Stimulated activated CD4-positive, alpha-beta T cell treated with anti-CD3 and anti-CD28 coated beads, Interleukin-4, amount 100 ng/mL, for 1 hour (primary cell): ENCODE results near the gene OS9.
"Not testable (repeated sequence)": the region's sequence is repeated elsewhere in the genome, so short reads cannot be mapped to it uniquely, and the experiment has no call there.

ENCODE experiments used
- DNase-seq: peaks from one replicate; pipeline ENCODE4 v3.0.0-alpha.2; 2020

OS9 gene

DNA sequence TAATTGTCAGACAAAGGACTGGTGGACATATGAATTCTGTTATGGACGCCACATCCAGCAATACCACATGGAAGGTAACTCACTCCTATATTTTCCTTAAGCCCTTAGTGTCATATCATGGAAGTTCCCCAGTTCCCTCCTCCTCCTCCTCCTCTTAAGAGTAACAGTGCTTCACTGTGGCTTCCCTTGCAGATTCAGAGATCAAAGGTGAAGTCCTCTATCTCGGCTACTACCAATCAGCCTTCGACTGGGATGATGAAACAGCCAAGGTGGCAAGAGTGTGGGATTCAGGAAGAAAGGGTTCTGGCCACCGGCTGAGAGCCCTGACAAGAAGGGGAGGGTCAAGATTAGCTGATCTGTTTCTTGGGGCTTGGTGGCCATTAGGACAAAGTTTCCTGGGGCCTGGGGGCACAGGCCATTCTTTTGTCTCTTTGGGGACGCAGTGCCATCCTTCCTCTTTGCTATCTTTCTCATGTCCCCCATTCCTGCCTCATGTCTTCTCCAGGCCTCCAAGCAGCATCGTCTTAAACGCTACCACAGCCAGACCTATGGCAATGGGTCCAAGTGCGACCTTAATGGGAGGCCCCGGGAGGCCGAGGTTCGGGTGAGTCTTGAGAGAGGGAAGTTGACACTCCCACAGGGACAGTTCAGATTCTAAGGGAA is 2.0 kb downstream of the OS9 start:
- DNase-seq, result no peak

DNA sequence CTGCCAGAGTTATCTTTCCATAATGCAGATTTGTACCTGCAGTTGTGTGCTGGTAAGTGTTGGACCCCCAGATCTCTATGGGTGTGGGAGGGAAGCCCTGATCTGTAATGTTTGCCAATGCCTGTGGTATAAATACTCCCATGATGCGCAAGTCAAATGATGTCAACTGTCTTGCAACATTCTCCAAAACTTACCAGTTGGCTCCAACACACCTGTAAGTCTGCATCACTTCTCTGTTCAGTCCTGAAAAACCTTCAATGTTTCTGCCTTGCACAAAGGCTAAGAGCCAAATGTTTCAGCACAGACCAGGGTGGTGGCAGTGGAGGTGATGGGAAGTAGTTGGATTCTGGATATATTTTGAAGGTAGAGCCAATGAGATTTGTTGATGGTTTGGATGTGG is 3.1 kb downstream of the OS9 start:
- DNase-seq, result no peak

DNA sequence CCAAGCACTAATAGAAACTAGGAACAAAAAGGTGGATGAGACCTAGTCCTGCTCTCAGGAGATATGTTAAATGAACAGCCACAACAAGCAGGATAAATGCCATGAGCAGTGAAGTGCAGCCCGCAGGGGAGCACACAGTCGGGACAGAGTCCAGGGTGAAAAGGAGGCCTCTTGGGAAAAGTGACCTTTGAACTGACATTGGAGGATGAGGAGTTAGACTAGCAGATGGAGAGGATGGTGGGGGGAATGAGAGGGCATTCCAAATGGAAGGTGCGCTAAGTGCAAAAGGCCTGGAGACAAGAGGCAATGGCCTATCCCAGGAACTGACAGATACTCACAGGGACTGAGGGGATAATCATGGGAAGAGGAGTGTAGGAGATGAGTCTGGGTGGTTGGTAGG is 4.5 kb downstream of the OS9 start:
- DNase-seq, result no peak

DNA sequence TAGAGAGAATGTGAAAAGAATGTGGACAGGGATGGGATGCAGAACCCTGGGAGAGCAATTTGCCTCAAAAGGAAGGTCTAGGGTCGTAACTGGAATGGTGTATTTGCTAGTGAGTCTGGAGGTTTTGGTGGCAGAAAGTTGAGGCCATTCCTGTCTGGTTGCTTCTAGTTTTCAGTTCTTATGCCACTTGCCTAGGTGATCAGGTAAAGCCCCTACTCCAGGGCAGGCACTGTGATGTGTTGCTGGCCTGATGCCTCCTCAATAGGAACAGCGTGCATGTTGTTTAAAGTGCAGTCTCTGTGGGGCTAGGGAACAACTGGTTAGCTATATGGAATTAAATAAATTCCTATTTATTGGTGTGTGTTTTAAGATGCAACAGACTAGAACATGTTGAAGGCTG is 6.4 kb downstream of the OS9 start:
- DNase-seq, result no peak

DNA sequence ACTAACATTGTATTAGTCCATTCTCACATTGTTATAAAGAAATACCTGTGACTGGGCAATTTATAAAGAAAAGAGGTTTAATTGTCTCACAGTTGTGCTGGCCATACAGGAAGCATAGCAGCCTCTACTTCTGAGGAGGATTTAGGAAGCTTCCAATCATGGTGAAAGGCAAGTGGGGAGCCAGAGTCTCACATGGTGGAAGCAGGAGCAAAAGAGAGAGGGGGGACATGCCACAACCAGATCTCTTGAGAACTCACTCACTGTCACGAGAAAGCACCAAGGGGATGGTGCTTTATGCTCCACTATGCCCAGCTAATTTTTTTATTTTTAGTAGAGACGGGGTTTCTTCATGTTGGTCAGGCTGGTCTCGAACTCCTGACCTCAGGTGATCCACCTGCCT is 13.3 kb downstream of the OS9 start:
- DNase-seq, result no peak

DNA sequence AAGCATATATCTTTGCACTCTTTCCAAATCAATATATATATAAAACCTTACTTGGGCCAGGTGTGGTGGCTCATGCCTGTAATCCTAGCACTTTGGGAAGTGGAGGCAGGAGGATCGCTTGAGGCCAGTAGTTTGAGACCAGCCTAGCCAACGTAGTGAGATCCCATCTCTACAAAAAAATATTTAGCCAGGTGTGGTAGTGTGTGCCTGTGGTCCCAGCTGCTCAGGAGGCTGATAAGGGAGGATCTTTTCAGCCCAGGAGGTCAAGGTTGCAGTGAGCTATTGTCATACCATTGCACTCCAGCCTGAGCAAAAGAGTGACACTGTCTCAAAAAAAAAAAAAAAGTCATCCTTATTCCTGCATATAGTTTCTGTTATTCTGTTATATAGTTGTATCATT is 14.4 kb downstream of the OS9 start:
- no peak for DNase-seq

DNA sequence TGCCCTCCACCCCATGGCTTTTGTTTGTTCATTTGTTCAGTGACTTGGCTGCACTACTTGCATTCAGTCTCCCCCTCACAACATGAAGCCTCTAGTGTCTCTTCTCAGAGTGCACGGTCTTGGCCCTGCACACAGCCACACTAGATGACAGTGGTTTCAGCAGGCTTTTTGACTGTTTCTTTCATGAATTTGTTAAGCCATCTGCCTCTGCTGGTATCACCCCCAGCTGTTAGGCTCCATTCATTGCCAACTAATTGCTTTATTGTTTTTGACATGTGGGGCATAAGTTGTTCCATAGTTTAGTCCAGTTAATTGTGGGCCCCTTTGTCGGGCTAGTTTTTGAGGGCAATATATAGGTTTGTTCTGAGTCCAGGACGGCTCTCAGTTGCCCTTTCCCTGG is 18.8 kb downstream of the OS9 start:
- DNase-seq, result no peak

DNA sequence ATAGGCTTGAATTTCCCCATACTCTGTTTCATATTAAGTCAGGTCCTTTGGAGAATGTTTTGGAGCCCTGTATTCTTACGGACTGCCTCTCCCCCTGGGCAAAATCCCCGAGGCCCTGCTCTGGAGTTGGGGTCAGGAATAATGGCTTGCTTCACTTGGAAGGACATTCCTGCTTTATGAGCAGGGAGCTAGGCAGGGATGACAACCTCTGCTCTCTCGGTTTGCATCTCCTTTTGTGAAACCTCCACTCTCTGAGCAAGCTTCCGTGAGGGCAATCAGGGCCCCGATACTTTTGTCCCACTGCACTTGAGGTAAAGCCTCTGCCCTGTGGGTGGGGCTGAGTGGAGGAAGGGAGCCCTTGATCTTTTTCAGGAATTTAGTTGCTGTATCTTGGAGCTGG is 19.3 kb downstream of the OS9 start:
- DNase-seq, result no peak

DNA sequence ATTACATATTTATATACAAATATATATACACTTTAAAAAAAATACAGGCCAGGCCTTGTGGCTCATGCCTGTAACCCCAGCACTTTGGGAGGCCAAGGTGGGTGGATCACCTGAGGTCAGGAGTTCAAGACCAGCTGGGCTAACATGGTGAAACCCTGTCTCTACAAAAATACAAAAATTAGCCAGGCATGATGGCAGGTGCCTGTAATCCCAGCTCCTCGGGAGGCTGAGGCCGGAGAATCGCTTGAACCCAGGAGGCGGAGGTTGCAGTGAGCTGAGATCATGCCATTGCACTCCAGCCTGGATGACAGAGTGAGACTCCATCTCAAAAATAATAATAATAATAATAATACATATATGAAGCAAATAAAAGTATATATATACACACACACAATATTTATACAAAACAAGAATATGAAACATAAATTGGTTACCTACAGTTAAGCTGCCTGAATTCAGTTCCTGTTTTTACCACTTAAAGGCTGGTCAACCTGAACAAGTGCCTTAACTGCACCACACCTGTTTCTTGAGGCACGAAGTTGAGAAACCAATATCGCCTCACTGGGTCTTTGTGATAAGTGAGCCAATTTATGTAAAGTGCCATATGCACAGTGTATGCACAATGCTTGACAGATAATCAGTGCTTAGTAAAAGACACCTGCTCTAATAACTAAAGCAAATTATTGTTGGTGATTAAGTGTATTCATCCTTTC is 21.3 kb downstream of the OS9 start:
- DNase-seq, result not testable (repeated sequence)

DNA sequence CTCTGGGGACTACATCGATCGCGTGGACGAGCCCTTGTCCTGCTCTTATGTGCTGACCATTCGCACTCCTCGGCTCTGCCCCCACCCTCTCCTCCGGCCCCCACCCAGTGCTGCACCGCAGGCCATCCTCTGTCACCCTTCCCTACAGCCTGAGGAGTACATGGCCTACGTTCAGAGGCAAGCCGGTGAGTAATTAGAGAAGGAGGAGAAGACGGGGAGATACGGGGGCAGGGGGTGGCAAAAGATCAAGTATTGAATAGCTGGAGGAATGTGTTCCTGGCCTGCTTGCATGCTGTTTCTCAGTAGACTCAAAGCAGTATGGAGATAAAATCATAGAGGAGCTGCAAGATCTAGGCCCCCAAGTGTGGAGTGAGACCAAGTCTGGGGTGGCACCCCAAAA is 21.9 kb downstream of the OS9 start:
- DNase-seq, result no peak

DNA sequence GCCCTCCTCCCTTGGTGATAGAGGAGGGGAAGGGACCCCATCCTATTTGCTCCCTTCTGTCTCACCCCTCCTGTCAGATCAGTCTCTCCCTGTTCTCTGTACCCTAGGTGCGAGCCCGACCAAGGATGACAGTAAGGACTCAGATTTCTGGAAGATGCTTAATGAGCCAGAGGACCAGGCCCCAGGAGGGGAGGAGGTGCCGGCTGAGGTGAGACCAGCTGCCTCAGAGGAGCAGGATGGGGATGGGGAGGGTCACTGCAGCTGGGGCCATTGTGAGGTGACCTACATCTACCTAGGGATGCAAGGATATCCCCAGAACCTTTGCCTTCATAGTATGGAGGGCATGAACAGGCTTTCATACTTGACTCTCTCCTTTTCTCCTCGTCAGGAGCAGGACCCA is 22.4 kb downstream of the OS9 start:
- DNase-seq, result no peak

DNA sequence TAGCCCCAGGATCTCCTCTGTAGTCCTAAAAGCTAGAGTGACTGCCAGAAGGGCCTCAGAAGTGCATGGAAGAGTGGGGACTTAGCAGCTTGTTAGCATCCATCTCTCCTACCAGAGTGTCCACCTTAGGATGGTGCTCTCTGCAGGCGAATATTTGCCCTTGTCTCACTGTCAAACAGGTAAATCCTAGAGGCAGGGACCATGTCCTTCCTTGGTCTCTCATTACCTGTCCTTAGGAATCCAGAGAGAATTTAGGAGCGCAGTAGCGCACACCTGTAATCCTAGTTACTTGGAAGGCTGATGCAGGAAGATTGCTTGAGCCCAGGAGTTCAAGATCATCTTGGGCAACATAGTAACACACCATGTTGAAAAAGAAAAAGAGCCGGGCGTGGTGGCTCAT is 23.2 kb downstream of the OS9 start:
- no peak for DNase-seq

DNA sequence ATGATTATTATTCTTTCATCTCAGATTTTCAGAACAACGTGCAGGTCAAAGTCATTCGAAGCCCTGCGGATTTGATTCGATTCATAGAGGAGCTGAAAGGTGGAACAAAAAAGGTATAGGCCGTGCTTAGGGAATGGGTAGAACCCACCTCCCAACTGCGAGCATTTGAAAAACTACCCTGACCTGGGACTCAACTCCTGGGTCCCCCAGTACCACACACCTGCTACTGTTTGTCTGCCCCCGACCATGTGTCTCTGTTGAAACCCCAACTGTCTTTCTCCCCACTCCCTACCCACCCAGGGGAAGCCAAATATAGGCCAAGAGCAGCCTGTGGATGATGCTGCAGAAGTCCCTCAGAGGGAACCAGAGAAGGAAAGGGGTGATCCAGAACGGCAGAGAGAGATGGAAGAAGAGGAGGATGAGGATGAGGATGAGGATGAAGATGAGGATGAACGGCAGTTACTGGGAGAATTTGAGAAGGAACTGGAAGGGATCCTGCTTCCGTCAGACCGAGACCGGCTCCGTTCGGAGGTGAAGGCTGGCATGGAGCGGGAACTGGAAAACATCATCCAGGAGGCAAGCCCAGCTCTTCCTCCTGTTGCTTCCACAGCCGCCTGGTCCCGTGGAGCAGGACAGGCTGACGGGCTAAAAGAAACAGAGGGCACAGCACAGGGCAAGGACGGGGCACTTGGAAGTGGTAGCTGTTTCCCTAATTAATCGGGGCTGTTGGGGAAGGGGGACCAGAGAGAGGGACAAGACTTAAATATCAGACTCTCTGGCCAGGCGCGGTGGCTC is 24.1 kb downstream of the OS9 start:
- DNase-seq, result no peak

DNA sequence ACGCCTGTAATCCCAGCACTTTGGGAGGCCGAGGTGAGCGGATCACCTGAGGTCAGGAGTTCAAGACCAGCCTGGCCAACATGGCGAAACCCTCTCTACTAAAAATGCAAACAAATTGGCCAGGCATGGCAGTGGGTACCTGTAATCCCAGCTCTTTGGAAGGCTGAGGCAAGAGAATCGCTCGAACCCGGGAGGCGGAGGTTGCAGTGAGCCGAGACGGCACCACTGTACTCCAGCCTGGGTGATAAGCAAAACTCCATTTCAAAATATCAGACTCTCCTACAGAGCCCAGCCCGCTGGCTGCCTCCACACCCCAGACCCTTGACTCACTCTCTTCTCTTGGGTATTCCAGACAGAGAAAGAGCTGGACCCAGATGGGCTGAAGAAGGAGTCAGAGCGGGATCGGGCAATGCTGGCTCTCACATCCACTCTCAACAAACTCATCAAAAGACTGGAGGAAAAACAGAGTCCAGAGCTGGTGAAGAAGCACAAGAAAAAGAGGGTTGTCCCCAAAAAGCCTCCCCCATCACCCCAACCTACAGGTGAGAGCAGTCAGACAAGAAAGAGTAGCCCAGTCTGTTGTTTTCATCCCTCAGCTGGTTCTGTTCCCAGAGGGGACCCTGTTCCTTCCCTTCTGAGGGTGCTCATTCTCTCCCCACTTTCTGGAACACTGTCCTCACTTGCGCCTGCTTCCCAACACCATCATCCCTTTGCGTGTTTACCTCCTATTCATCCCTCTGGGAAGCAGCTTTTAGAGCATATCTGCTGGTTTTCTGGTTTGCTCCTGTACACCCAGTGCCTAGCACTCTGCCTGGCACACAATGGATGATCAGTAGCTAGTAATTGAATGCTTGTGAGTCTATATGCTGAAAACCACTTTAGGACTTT is 25.0 kb downstream of the OS9 start:
- DNase-seq, result no peak

DNA sequence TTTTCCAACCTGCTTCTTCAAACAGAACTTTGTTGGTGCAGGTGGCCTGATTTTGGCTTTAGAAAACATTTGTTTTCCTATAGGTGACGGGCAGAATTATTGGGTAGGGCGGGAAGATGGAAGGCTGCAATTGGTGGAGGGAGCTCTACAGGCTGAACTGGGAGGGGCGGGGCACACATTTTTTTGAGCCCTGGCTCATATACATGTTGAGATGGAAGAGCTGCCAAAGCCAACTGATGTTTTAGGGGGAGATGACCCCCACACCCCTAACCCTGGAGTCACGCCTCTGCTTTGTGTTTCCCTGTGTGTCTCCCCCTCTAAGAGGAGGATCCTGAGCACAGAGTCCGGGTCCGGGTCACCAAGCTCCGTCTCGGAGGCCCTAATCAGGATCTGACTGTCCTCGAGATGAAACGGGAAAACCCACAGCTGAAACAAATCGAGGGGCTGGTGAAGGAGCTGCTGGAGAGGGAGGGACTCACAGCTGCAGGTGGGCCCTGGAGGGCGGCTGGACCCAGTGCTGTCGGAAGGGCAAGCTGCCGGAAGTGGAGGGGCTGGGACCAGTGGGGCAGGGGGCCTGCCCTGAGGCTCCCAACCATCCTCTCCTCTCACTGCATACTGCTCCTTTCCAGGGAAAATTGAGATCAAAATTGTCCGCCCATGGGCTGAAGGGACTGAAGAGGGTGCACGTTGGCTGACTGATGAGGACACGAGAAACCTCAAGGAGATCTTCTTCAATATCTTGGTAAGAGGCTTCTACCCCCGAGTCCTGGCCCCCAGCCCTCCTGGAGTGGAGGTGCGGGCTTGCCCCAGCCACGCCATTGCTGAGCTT is 26.1 kb downstream of the OS9 start:
- no peak for DNase-seq

DNA sequence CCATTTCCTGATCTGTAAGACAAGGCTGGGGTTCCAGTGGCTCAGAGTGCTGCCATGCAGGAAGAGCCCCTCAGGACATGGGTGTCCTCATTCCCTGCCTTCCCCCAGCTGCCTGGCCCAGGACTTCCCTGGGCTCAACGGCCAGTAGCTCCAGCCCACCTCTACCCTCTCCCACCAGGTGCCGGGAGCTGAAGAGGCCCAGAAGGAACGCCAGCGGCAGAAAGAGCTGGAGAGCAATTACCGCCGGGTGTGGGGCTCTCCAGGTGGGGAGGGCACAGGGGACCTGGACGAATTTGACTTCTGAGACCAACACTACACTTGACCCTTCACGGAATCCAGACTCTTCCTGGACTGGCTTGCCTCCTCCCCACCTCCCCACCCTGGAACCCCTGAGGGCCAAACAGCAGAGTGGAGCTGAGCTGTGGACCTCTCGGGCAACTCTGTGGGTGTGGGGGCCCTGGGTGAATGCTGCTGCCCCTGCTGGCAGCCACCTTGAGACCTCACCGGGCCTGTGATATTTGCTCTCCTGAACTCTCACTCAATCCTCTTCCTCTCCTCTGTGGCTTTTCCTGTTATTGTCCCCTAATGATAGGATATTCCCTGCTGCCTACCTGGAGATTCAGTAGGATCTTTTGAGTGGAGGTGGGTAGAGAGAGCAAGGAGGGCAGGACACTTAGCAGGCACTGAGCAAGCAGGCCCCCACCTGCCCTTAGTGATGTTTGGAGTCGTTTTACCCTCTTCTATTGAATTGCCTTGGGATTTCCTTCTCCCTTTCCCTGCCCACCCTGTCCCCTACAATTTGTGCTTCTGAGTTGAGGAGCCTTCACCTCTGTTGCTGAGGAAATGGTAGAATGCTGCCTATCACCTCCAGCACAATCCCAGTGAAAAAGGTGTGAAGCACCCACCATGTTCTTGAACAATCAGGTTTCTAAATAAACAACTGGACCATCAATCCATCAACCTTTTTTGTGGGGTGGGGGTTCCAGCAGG is 27.0 kb downstream of the OS9 start:
- no peak for DNase-seq

DNA sequence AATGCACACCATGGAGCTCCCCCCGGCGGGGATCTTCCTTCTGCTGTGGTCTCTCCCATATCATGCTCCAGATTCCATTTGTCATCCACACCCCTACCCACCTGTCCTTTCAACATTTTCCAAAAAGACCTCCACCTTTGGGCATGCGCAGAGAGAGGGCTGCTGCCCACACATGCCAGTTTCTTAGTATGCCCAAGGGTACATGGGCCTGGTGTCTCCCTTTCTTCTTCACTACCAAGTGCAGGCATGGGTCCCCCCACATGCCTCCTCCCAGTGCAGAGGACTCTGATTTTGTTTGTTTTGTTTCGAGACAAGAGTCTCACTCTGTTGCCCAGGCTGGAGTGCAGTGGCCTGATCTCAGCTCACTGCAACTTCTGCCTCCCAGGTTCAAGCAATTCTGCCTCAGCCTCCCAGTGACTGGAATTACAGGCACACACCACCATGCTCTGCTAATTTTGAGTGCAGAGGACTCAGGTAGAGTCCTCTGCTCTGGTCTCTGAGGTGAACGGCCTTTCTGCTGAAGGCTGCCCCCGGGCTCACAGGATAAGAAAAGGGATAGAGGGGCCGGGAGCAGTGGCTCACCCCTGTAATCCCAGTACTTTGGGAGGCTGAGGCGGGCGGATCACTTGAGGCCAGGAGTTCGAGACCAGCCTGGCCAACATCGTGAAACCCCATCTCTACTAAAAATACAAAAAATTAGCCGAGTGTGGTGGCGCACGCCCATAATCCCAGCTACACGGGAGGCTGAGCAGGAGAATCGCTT is 28.1 kb downstream of the OS9 start:
- not testable (repeated sequence) for DNase-seq

DNA sequence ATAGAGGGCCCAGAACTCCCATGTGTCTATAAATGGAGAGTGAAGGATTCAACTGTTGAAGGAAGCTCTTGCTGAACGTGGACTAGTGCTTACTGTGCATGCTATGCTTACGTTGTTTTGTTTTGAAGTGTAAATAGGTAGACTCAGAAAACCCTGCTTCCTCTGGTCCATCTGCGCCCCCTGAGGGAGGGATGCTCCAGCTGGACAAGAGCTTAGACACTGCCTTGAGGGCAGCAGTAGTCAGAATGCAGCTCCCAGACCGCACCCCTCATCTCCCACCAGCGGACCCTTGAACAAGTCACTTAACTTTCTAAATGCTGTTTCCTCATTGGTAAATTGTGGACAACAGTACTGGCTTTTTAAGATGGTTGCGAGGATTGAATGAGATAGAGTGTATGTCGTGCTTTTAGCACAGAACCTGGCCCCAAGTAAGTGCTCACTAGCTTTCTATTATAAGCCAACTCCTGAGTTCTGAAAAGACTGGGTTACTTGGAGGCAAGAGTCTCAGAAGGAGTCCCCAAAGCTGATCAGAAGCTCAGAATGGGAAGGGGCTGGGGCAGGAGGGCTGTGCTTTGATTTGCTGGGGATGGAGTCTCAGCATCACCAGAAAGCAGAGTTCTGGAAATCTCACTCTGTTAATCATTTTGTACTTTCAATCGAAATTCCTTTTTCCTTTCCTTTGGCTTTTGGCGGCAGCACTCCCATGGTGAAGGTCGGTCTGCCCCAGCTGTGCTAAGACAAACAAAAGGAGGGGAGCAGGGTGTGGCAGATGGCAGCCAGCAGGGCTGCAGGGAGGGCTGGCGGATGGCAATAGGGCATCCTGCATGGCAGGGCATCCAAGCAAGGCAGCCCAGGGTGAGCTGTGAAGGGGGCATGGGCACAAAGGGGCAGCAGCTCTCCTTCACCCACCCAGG is 29.0 kb downstream of the OS9 start:
- no peak for DNase-seq

DNA sequence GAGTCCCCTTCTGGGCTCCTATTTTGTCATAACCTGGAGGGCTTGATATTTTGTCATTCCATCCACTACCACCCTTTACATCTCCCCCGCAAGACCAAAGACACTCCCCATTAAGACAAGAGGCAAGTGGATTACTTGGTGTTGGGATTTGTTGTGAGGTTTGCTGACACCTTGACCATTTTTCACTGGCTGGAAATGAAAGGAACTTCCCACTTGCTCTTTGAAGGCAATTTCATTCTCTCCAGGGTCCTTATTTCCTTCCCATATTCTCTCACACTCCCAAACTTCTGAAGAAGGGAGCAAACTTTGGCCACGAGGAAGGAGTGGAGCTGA is 29.7 kb downstream of the OS9 start:
- DNase-seq, result no peak
